Measurements from ENCODE around the gene ZBTB20.
A peak's percentile ranks its signal among the peaks of the same experiment; 100 is the strongest.

The ZBTB20 gene

DNA sequence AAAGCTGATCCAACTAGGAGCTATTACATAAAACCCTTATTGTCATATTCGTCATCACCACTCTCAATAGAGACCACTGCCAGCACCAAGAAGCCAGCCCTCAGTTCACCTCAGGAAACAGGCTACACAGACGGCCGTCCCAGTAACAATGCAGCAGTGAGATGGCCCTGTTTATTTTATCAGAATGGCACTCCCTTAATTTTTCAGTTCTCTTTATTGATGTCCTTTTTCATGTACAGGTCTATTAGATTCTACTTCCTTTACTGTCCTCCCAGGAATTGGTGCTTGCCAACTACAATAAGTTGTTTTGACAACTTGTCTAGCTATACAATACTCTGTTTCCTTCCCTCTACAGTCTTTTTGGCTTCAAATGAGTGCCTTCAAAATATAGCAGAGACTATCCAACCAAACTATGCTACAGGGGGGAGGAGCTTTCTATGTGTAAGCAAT is 272.5 kb downstream of the ZBTB20 start:
- no peak overlapping the region for H2BK120ac ChIP-seq (ENCODE audit: low read depth, low read length)
- H4K91ac ChIP-seq (ENCODE audit: low read length) = no peak overlapping the region
- no peak overlapping the region for H3K4me3 ChIP-seq (ENCODE audit: insufficient read depth in 1 of 2, low read depth in 1 of 2, low read length in 2 of 2)
- H2AFZ ChIP-seq (ENCODE audit: low read depth, low read length) = no peak overlapping the region
- no peak overlapping the region for H2BK12ac ChIP-seq (ENCODE audit: low read length in 2 of 2)
- H3K4me2 ChIP-seq (ENCODE audit: low read length, poor library complexity, severe bottlenecking) = no peak overlapping the region
- no peaks in the 10 kb centered on the region for H3K36me3 ChIP-seq (ENCODE audit: control insufficient read depth in 1 of 2, insufficient read depth in 2 of 2, low read depth in 1 of 2, low read length in 2 of 2)
- 82% methylated on average over 3 of the region's 3 CpGs for WGBS
- H3K79me1 ChIP-seq (replicated peaks; ENCODE audit: low read length, poor library complexity, severe bottlenecking) = no peaks in the 10 kb centered on the region
- H3K14ac ChIP-seq (ENCODE audit: low read length in 2 of 2) = no peak overlapping the region
- H2BK15ac ChIP-seq (ENCODE audit: low read depth, poor library complexity, severe bottlenecking) = no peak overlapping the region
- no peak overlapping the region for H4K8ac ChIP-seq (ENCODE audit: low read length)
- no peak for DNase-seq
- H2AK5ac ChIP-seq (ENCODE audit: low read length, severe bottlenecking) = no peak overlapping the region
- no peak overlapping the region for H3K27ac ChIP-seq (ENCODE audit: low read length, poor library complexity, severe bottlenecking)
- no peak overlapping the region for H2BK5ac ChIP-seq (ENCODE audit: low read depth, low read length, poor library complexity, severe bottlenecking)
- H3K4ac ChIP-seq (ENCODE audit: low read depth in 1 of 2, low read length in 2 of 2) = no peak overlapping the region
- no peak overlapping the region for H3K18ac ChIP-seq (ENCODE audit: low read depth in 1 of 2, low read length in 2 of 2)
- no peaks in the 10 kb centered on the region for H3K27me3 ChIP-seq (ENCODE audit: control insufficient read depth in 1 of 2, insufficient read depth in 1 of 2, low read length in 2 of 2)
- H3K23ac ChIP-seq (ENCODE audit: low read length in 2 of 2) = no peak overlapping the region
- no peaks in the 10 kb centered on the region for H3K9me3 ChIP-seq (ENCODE audit: control insufficient read depth, low read length)
- no peak overlapping the region for H3K9ac ChIP-seq (ENCODE audit: low read length)
- H3K4me1 ChIP-seq (ENCODE audit: control insufficient read depth, insufficient read depth, low read depth, low read length) = no peaks in the 10 kb centered on the region

DNA sequence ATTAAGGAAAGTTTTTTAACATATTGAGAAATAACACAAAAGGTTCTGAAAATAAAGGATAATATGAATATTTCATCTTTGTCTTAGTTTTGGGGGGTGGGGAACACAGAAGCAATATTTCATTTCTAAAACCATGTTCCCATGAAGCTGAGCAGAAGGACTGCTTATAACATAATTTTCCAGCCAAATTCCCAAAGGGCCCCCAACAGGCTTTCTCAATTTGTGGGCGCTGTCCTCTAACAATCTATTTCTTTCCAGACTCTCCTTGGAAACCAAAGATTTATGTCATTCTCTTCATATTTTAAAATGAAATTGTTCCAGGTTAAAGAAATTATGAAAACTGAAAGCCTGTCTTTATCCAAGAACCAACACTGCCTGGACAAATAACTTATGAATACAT is 273.5 kb downstream of the ZBTB20 start:
- DNase-seq = no peak
- no peak overlapping the region for H3K27ac ChIP-seq (ENCODE audit: low read length, poor library complexity, severe bottlenecking)
- H3K4me1 ChIP-seq (ENCODE audit: control insufficient read depth, insufficient read depth, low read depth, low read length) = no peaks in the 10 kb centered on the region
- no peaks in the 10 kb centered on the region for H3K27me3 ChIP-seq (ENCODE audit: control insufficient read depth in 1 of 2, insufficient read depth in 1 of 2, low read length in 2 of 2)
- no peaks in the 10 kb centered on the region for H3K9me3 ChIP-seq (ENCODE audit: control insufficient read depth, low read length)
- no peak overlapping the region for H4K91ac ChIP-seq (ENCODE audit: low read length)
- no peak overlapping the region for H2AK5ac ChIP-seq (ENCODE audit: low read length, severe bottlenecking)
- H2BK120ac ChIP-seq (ENCODE audit: low read depth, low read length) = no peak overlapping the region
- no peak overlapping the region for H2BK15ac ChIP-seq (ENCODE audit: low read depth, poor library complexity, severe bottlenecking)
- H2BK12ac ChIP-seq (ENCODE audit: low read length in 2 of 2) = no peak overlapping the region
- H3K4me2 ChIP-seq (ENCODE audit: low read length, poor library complexity, severe bottlenecking) = no peak overlapping the region
- H4K8ac ChIP-seq (ENCODE audit: low read length) = no peak overlapping the region
- no peak overlapping the region for H3K18ac ChIP-seq (ENCODE audit: low read depth in 1 of 2, low read length in 2 of 2)
- no peak overlapping the region for H3K4ac ChIP-seq (ENCODE audit: low read depth in 1 of 2, low read length in 2 of 2)
- no peak overlapping the region for H3K23ac ChIP-seq (ENCODE audit: low read length in 2 of 2)
- no peaks in the 10 kb centered on the region for H3K36me3 ChIP-seq (ENCODE audit: control insufficient read depth in 1 of 2, insufficient read depth in 2 of 2, low read depth in 1 of 2, low read length in 2 of 2)
- WGBS = no CpG with 5 or more reads among the region's 1 CpG
- H3K9ac ChIP-seq (ENCODE audit: low read length) = no peak overlapping the region
- no peak overlapping the region for H3K4me3 ChIP-seq (ENCODE audit: insufficient read depth in 1 of 2, low read depth in 1 of 2, low read length in 2 of 2)
- H3K79me1 ChIP-seq (replicated peaks; ENCODE audit: low read length, poor library complexity, severe bottlenecking) = no peaks in the 10 kb centered on the region
- no peak overlapping the region for H3K14ac ChIP-seq (ENCODE audit: low read length in 2 of 2)
- no peak overlapping the region for H2BK5ac ChIP-seq (ENCODE audit: low read depth, low read length, poor library complexity, severe bottlenecking)
- H2AFZ ChIP-seq (ENCODE audit: low read depth, low read length) = no peak overlapping the region

DNA sequence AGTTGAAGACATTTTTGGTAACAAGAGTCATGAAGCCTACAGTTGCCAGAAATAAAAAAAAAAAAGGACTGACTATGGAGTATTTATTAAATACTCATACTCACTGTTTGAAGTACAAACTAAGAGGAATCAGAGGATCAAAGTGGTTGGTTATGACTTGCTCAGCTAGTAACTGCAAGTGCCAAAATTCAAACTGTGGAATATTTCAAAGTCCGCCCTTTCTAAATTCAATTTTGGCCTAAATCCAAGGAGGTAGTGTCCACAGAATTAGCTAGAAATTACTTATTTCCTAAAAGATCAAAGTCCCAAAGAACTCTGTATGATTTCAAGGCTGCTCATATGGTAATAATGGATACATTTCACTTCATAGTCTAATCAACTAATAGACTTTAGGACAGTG is 274.5 kb downstream of the ZBTB20 start:
- no peak overlapping the region for H2BK12ac ChIP-seq (ENCODE audit: low read length in 2 of 2)
- no peak for DNase-seq
- H4K91ac ChIP-seq (ENCODE audit: low read length) = no peak overlapping the region
- H2BK15ac ChIP-seq (ENCODE audit: low read depth, poor library complexity, severe bottlenecking) = no peak overlapping the region
- no peaks in the 10 kb centered on the region for H3K4me1 ChIP-seq (ENCODE audit: control insufficient read depth, insufficient read depth, low read depth, low read length)
- no peak overlapping the region for H2BK120ac ChIP-seq (ENCODE audit: low read depth, low read length)
- no peak overlapping the region for H2AK5ac ChIP-seq (ENCODE audit: low read length, severe bottlenecking)
- no peak overlapping the region for H2BK5ac ChIP-seq (ENCODE audit: low read depth, low read length, poor library complexity, severe bottlenecking)
- no peak overlapping the region for H2AFZ ChIP-seq (ENCODE audit: low read depth, low read length)
- no peaks in the 10 kb centered on the region for H3K9me3 ChIP-seq (ENCODE audit: control insufficient read depth, low read length)
- WGBS = no CpG with 5 or more reads among the region's 1 CpG
- no peaks in the 10 kb centered on the region for H3K36me3 ChIP-seq (ENCODE audit: control insufficient read depth in 1 of 2, insufficient read depth in 2 of 2, low read depth in 1 of 2, low read length in 2 of 2)
- H3K9ac ChIP-seq (ENCODE audit: low read length) = peak overlapping the region; percentile 53
- no peaks in the 10 kb centered on the region for H3K27me3 ChIP-seq (ENCODE audit: control insufficient read depth in 1 of 2, insufficient read depth in 1 of 2, low read length in 2 of 2)
- no peak overlapping the region for H3K23ac ChIP-seq (ENCODE audit: low read length in 2 of 2)
- no peak overlapping the region for H3K14ac ChIP-seq (ENCODE audit: low read length in 2 of 2)
- H3K27ac ChIP-seq (ENCODE audit: low read length, poor library complexity, severe bottlenecking) = no peak overlapping the region
- no peak overlapping the region for H4K8ac ChIP-seq (ENCODE audit: low read length)
- H3K79me1 ChIP-seq (replicated peaks; ENCODE audit: low read length, poor library complexity, severe bottlenecking) = no peaks in the 10 kb centered on the region
- no peak overlapping the region for H3K4ac ChIP-seq (ENCODE audit: low read depth in 1 of 2, low read length in 2 of 2)
- H3K18ac ChIP-seq (ENCODE audit: low read depth in 1 of 2, low read length in 2 of 2) = no peak overlapping the region
- no peak overlapping the region for H3K4me2 ChIP-seq (ENCODE audit: low read length, poor library complexity, severe bottlenecking)
- peak overlapping the region in 1 of 2 experiments; percentile 41 for H3K4me3 ChIP-seq (ENCODE audit: insufficient read depth in 1 of 2, low read depth in 1 of 2, low read length in 2 of 2)

DNA sequence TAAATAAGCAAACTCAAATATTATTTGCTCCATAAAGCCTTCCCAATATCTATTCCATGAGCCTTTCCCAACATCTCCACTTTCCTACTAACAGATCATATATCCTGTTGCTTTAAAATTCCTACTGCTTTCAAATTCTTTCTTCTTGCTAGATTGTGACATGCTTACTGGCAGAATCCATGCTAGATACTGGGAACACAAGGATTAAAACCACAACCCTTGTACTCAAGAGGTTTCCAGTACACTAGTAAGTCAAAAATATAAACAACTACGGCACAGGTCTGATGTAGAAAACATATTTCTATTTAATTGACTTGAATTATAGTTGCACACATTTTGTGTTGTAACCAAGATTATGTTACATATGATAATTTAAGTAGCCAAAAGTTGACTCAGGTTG is 275.0 kb downstream of the ZBTB20 start:
- H3K4me1 ChIP-seq (ENCODE audit: control insufficient read depth, insufficient read depth, low read depth, low read length) = no peaks in the 10 kb centered on the region
- H2BK12ac ChIP-seq (ENCODE audit: low read length in 2 of 2) = no peak overlapping the region
- no peak overlapping the region for H3K27ac ChIP-seq (ENCODE audit: low read length, poor library complexity, severe bottlenecking)
- H2BK120ac ChIP-seq (ENCODE audit: low read depth, low read length) = no peak overlapping the region
- no peak overlapping the region for H4K8ac ChIP-seq (ENCODE audit: low read length)
- H3K18ac ChIP-seq (ENCODE audit: low read depth in 1 of 2, low read length in 2 of 2) = no peak overlapping the region
- no peaks in the 10 kb centered on the region for H3K27me3 ChIP-seq (ENCODE audit: control insufficient read depth in 1 of 2, insufficient read depth in 1 of 2, low read length in 2 of 2)
- DNase-seq = peak; percentile 76
- H2BK15ac ChIP-seq (ENCODE audit: low read depth, poor library complexity, severe bottlenecking) = no peak overlapping the region
- H3K4me2 ChIP-seq (ENCODE audit: low read length, poor library complexity, severe bottlenecking) = no peak overlapping the region
- H4K91ac ChIP-seq (ENCODE audit: low read length) = no peak overlapping the region
- H3K79me1 ChIP-seq (replicated peaks; ENCODE audit: low read length, poor library complexity, severe bottlenecking) = no peaks in the 10 kb centered on the region
- H2BK5ac ChIP-seq (ENCODE audit: low read depth, low read length, poor library complexity, severe bottlenecking) = no peak overlapping the region
- WGBS = no CpG with 5 or more reads among the region's 1 CpG
- no peak overlapping the region for H3K14ac ChIP-seq (ENCODE audit: low read length in 2 of 2)
- H3K9me3 ChIP-seq (ENCODE audit: control insufficient read depth, low read length) = no peaks in the 10 kb centered on the region
- no peak overlapping the region for H3K23ac ChIP-seq (ENCODE audit: low read length in 2 of 2)
- peak overlapping the region; percentile 53 for H3K9ac ChIP-seq (ENCODE audit: low read length)
- no peak overlapping the region for H3K4ac ChIP-seq (ENCODE audit: low read depth in 1 of 2, low read length in 2 of 2)
- no peak overlapping the region for H2AFZ ChIP-seq (ENCODE audit: low read depth, low read length)
- H2AK5ac ChIP-seq (ENCODE audit: low read length, severe bottlenecking) = no peak overlapping the region
- H3K4me3 ChIP-seq (ENCODE audit: insufficient read depth in 1 of 2, low read depth in 1 of 2, low read length in 2 of 2) = peak overlapping the region in 1 of 2 experiments; percentile 41
- no peaks in the 10 kb centered on the region for H3K36me3 ChIP-seq (ENCODE audit: control insufficient read depth in 1 of 2, insufficient read depth in 2 of 2, low read depth in 1 of 2, low read length in 2 of 2)
